SK-N-SH (cell line): Measurements from ENCODE around the gene DEFB126.

Experiments
- CTCF ChIP-seq: fragments of 200-600 bp; sonication (generic); IDR thresholded peaks from 2 replicates; pipeline ENCODE4 v1.6.1; 2017; ENCODE audit warnings: antibody characterized with exemption, mild to moderate bottlenecking, moderate library complexity
- EP300 ChIP-seq, 2 experiments: IDR thresholded peaks; 2 replicates each; pipeline versions ENCODE4 v1.4.0 to v1.6.1; 2012; ENCODE audit warnings: borderline replicate concordance in 1 of 2, low read depth in 1 of 2, low read length in 1 of 2
- FOSL2 ChIP-seq: IDR thresholded peaks from 2 replicates; pipeline ENCODE4 v1.4.0; 2012; ENCODE audit warnings: low read depth, mild to moderate bottlenecking, moderate library complexity, borderline replicate concordance
- MAX ChIP-seq: IDR thresholded peaks from 2 replicates; pipeline ENCODE4 v1.4.0; 2012; ENCODE audit warnings: low read depth
- POLR2AphosphoS5 ChIP-seq: IDR thresholded peaks from 2 replicates; pipeline ENCODE4 v1.6.1; 2012; ENCODE audit warnings: low read depth, low read length
- REST ChIP-seq: IDR thresholded peaks from 2 replicates; pipeline ENCODE4 v1.6.1; 2012; ENCODE audit warnings: mild to moderate bottlenecking, low read depth, low read length, moderate library complexity
- SIN3A ChIP-seq: IDR thresholded peaks from 2 replicates; pipeline ENCODE4 v1.6.1; 2012; ENCODE audit warnings: low read depth, mild to moderate bottlenecking, low read length, moderate library complexity, borderline replicate concordance
- SMC3 ChIP-seq: IDR thresholded peaks from 2 replicates; pipeline ENCODE4 v1.6.1; 2012; ENCODE audit warnings: low read depth, low read length, improper control_type of control experiment
- TCF12 ChIP-seq: IDR thresholded peaks from 2 replicates; pipeline ENCODE4 v1.4.0; 2012
- TEAD4 ChIP-seq: IDR thresholded peaks from 2 replicates; pipeline ENCODE4 v1.4.0; 2012; ENCODE audit warnings: mild to moderate bottlenecking, borderline replicate concordance; ENCODE audit not compliant: insufficient read depth
- USF1 ChIP-seq: IDR thresholded peaks from 2 replicates; pipeline ENCODE4 v1.4.0; 2012; ENCODE audit warnings: low read depth, borderline replicate concordance

GRCh38 chr20:93641-94040 is 48.7 kb upstream of the DEFB126 start:
- TF ChIP-seq CTCF (no peak), SIN3A (no peak), EP300 (IDR thresholded peaks at IDR 0.05; ENCODE audit: borderline replicate concordance in 1 of 2, low read depth in 1 of 2, low read length in 1 of 2) (no peak), USF1 (no peak), FOSL2 (no peak), TCF12 (no peak), POLR2AphosphoS5 (no peak), SMC3 (no peak), MAX (no peak), REST (no peak), TEAD4 (no peak)
